Esophagus squamous epithelium (tissue), 4 donors: Measurements from ENCODE around the gene PLEKHG4B.

Experiments used
- POLR2A ChIP-seq, 4 donors: fragments of 450-650 bp; IDR thresholded peaks; one replicate each; pipeline ENCODE4 v1.6.1; 2017; ENCODE audit warnings: antibody characterized with exemption in 4 of 4, mild to moderate bottlenecking in 4 of 4, moderate library complexity in 3 of 4
- TF ChIP-seq, protein P1 (sequence below), 6 experiments: fragments of 450-650 bp in 4 of 6; fragments of 200-600 bp in 2 of 6; sonication (generic) in 2 of 6; IDR thresholded peaks; one replicate each; pipeline ENCODE4 v1.5.1; 2016 to 2019; ENCODE audit warnings: antibody characterized with exemption in 6 of 6, mild to moderate bottlenecking in 4 of 6, moderate library complexity in 4 of 6

DNA sequence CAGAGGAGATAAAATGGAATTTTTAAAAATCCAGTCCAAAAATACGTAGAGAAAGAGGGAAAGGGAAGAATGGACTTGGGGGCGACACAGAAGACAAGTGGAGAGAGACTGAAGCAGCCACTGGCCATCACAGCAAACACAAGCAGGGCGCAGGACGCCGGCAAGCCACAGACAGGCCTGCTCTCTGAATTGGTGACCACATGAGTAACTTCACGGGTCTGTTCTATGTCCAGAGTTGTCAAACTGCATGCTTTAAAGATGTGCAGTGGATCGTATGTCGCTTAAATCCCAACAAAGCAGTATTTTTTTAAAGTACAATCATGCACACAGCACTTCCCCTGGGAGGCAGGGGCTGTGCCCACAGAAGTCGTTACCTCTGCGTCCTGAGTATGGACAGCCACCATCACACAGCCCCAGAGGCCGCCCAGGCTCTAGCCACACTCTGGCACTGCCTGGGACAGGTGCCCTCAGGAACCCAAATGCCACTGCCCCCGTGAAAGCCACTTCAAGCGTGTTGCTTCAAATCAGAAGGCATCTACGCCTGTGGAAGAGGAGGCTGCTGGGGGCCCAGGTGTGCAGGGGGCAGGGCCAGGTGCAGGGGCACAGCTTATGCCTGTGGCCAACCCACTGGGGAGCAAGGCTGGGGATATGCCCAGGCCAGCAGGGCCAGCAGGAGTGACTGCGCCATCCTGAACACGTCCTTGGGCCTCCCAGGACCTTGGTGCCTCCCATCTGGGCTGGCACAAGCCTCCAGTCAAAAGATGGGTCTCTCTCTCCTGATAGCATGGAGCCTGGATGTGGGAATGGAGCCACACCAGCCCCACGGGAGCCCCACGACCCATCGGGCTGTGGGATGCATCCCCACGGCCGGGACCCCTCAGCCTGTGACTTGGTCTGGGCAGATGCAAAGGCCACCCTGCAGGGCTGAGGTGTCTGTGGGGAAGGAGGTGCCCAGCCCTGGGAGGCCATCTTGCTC lies 93.4 kb downstream of the PLEKHG4B start:
- no peak for TF ChIP-seq POLR2A (IDR thresholded peaks at IDR 0.05)
- TF ChIP-seq, protein P1, sequence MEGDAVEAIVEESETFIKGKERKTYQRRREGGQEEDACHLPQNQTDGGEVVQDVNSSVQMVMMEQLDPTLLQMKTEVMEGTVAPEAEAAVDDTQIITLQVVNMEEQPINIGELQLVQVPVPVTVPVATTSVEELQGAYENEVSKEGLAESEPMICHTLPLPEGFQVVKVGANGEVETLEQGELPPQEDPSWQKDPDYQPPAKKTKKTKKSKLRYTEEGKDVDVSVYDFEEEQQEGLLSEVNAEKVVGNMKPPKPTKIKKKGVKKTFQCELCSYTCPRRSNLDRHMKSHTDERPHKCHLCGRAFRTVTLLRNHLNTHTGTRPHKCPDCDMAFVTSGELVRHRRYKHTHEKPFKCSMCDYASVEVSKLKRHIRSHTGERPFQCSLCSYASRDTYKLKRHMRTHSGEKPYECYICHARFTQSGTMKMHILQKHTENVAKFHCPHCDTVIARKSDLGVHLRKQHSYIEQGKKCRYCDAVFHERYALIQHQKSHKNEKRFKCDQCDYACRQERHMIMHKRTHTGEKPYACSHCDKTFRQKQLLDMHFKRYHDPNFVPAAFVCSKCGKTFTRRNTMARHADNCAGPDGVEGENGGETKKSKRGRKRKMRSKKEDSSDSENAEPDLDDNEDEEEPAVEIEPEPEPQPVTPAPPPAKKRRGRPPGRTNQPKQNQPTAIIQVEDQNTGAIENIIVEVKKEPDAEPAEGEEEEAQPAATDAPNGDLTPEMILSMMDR (IDR thresholded peaks at IDR 0.05): no peak
